Measurements from ENCODE around the gene CDKAL1.

DNA sequence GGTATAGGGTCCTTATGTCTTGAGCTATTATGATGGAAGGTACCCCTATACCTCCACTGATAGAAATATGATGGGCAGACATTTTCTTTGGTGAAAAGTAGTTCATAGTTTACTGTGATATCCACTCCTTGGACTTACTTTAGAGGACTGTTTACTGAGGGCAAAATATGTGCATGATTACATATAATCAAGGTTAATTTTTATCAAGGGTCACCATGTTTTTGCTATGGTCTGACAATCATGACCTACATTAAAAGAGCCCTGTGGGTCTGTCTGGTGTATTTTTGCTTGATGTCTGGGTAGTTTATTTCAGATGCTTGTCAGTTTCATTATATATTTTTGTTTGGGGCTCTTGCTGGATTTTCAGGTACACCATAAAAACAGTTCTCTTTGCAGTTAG lies 40.1 kb downstream of the CDKAL1 start:
- TF ChIP-seq ETV6 (conservative IDR thresholded peaks at IDR 0.05 in 1 of 2, IDR thresholded peaks at IDR 0.05 in 1 of 2; ENCODE audit: borderline replicate concordance in 1 of 2, low read depth in 1 of 2), result no peak
- TF ChIP-seq RCOR1 (conservative IDR thresholded peaks at IDR 0.05; ENCODE audit: low read depth, low read length), result no peak
- TF ChIP-seq, protein P1, sequence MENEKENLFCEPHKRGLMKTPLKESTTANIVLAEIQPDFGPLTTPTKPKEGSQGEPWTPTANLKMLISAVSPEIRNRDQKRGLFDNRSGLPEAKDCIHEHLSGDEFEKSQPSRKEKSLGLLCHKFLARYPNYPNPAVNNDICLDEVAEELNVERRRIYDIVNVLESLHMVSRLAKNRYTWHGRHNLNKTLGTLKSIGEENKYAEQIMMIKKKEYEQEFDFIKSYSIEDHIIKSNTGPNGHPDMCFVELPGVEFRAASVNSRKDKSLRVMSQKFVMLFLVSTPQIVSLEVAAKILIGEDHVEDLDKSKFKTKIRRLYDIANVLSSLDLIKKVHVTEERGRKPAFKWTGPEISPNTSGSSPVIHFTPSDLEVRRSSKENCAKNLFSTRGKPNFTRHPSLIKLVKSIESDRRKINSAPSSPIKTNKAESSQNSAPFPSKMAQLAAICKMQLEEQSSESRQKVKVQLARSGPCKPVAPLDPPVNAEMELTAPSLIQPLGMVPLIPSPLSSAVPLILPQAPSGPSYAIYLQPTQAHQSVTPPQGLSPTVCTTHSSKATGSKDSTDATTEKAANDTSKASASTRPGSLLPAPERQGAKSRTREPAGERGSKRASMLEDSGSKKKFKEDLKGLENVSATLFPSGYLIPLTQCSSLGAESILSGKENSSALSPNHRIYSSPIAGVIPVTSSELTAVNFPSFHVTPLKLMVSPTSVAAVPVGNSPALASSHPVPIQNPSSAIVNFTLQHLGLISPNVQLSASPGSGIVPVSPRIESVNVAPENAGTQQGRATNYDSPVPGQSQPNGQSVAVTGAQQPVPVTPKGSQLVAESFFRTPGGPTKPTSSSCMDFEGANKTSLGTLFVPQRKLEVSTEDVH (IDR thresholded peaks at IDR 0.05; ENCODE audit: low read depth, partially characterized antibody), result no peak
- no peak for TF ChIP-seq TAF1 (IDR thresholded peaks at IDR 0.05; ENCODE audit: borderline replicate concordance, low read depth, low read length)
- TF ChIP-seq, protein P2, sequence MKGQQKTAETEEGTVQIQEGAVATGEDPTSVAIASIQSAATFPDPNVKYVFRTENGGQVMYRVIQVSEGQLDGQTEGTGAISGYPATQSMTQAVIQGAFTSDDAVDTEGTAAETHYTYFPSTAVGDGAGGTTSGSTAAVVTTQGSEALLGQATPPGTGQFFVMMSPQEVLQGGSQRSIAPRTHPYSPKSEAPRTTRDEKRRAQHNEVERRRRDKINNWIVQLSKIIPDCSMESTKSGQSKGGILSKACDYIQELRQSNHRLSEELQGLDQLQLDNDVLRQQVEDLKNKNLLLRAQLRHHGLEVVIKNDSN (IDR thresholded peaks at IDR 0.05; ENCODE audit: borderline replicate concordance, extremely low read length, insufficient read depth, low read depth, low read length), result no peak
- no peak for TF ChIP-seq CHD2 (IDR thresholded peaks at IDR 0.05; ENCODE audit: borderline replicate concordance, low read depth, low read length)
- TF ChIP-seq, protein P3, sequence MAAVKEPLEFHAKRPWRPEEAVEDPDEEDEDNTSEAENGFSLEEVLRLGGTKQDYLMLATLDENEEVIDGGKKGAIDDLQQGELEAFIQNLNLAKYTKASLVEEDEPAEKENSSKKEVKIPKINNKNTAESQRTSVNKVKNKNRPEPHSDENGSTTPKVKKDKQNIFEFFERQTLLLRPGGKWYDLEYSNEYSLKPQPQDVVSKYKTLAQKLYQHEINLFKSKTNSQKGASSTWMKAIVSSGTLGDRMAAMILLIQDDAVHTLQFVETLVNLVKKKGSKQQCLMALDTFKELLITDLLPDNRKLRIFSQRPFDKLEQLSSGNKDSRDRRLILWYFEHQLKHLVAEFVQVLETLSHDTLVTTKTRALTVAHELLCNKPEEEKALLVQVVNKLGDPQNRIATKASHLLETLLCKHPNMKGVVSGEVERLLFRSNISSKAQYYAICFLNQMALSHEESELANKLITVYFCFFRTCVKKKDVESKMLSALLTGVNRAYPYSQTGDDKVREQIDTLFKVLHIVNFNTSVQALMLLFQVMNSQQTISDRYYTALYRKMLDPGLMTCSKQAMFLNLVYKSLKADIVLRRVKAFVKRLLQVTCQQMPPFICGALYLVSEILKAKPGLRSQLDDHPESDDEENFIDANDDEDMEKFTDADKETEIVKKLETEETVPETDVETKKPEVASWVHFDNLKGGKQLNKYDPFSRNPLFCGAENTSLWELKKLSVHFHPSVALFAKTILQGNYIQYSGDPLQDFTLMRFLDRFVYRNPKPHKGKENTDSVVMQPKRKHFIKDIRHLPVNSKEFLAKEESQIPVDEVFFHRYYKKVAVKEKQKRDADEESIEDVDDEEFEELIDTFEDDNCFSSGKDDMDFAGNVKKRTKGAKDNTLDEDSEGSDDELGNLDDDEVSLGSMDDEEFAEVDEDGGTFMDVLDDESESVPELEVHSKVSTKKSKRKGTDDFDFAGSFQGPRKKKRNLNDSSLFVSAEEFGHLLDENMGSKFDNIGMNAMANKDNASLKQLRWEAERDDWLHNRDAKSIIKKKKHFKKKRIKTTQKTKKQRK (IDR thresholded peaks at IDR 0.05; ENCODE audit: low read depth, low read length), result no peak
- no peak for TF ChIP-seq MEF2B (IDR thresholded peaks at IDR 0.05; ENCODE audit: partially characterized antibody, poor library complexity, severe bottlenecking)
- TF ChIP-seq HDAC2 (IDR thresholded peaks at IDR 0.05), result no peak
- TF ChIP-seq CBX5 (IDR thresholded peaks at IDR 0.05; ENCODE audit: low read depth), result no peak
